ENCODE results near the gene AP4B1. TPM values are rescaled to one million over a fixed set of nuclear protein-coding genes. Genes with fewer than 3 reads are reported as not detected.
A peak's percentile ranks its signal among the peaks of the same experiment; 100 is the strongest.
"Not testable (repeated sequence)": the region's sequence is repeated elsewhere in the genome, so short reads cannot be mapped to it uniquely, and the experiment has no call there.

Gene AP4B1
- total RNA-seq: 17.0 TPM

DNA sequence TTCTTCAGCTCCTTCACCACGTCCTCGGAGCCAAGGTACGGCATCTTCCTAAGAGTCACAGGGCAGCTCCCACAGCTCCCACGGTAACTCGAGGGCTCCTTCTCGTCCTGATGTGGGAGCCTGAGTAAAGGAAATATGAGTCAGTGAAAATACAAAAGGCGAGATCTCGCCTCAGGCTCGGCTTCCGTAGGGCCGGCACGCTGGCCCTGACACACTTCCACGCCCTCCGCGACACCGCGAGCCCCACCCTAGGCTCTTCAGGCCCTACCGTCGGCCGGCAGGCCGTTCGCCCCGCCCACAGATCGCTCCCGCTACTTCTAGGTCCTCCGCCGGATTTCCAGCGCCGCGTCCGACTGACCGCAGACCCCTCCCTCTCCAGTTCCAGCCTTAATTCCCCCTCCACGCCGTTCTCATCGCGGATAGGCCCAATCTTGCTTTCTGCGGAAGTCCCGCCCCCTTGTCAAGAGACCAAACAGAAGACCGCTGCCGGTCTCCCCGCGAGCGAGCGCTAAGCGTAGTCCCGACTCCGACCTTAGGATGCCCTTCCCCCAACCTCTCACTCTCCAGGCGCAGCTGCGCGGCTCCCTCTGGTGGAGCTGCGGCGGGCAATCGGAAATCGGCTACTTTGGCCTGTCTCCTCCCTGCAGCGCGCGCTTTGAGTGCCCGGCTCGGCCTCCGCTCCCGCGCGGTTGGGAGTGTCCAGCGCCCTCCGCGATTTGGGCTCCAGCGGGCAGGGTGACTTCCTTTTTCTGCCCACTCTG is at the start of gene AP4B1, which contains the start of gene DCLRE1B:
AP4B1 (minus strand) TSS at position 126 of the 761 bp plus-strand sequence; CDS start at position 44, 82 bp downstream.
DCLRE1B (plus strand) TSS at position 653 of the 761 bp plus-strand sequence. CDS start 261 bp downstream, outside the sequence.
- ATAC-seq: peak; percentile 97

GRCh38 chr1:113951719-113952118 is 47.1 kb upstream of the AP4B1 start:
- ATAC-seq: no peak

- no peak for ATAC-seq
Observed at GRCh38 chr1:113950908-113951307, 46.3 kb upstream of the AP4B1 start.

DNA sequence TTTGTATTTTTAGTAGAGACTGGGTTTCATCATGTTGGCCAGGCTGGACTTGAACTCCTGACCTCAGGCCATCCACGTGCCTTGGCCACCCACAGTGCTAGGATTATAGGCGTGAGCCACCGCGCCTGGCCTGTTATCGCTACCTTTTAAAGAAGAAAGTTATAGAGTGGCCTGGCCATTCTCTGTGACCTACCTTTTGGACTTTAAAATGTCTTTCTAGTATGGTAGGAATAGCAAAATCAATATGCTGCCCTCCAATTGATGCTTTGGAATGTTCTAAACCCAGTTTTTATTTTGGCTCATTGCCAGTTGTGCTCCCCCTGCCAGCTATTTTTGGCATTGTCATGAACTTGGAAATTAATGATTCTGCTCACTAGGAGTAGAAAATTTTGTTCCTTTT is 44.4 kb upstream of the AP4B1 start:
- ATAC-seq: no peak

DNA sequence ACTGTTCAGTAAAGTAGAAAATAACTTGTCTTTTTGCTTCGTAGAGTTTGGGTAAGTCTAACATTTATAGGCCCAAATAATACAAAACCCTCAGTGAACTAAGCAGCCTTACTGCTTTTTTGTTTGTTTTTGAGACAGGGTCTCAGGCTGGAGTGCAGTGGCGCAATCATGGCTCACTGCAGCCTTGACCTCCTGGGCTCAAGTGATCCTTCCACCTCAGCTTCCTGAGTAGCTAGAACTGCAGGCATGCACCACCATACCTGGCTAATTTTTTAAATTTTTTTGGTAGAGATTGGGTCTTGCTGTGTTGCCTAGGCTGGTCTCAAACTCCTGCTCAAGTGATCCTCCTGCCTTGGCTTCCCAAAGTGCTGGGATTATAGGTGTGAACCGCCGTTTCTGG is 43.6 kb upstream of the AP4B1 start:
- ATAC-seq: not testable (repeated sequence)

- ATAC-seq: no peak
Observed at GRCh38 chr1:113947388-113948107, 42.9 kb upstream of the AP4B1 start.

DNA sequence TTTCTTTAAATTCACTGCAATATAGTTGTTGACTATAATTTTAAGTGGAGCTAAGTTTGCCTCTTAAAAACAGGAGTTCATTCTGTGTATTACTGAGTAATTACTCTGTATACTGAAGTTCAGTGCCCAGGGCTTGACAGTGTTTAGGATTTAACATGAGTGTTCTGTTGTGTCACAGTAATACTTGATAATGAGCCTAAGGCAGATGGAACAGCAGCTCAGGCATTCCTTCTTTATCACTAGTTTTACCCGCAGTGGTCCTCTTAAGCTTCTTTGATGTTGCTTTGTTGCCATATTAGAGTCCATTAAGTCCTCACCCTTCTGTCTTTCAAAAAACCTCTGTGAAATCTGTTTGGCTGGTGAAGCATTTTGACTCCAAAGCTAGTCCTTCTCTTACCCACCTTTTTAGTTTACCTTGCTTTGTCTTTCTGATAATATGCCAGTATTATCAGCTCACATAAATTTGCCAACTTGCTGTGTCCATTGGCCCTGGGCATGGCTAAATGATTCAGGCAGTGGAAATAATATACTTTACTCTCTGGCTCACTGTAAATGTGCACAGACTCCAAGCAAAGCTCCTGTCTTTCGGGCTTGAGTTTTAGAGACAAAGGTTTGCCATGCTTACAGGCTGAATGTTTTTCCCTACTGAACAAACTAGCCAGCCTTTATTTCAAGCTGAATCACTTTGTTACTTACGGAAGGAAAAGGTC is 42.2 kb upstream of the AP4B1 start:
- ATAC-seq: no peak

DNA sequence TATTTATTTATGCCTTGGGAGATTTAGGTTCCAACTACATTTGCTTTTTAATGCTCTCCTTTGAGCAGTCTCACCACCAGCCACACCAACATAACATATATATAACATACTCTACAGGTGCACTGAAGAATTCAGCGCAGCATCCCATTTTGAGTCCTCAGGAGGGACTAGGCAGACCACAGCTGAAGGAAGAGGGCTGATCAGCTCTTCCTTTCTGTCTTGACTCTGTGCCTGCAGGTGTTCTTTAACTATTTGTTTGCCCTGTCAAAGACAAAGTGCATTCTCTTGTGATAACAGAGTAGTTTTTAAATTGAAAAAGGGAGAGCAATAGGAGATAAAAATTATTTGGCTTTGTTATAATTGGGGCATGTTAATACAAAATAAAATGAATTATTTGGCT is 41.5 kb upstream of the AP4B1 start:
- ATAC-seq: no peak

- ATAC-seq: no peak
Observed at GRCh38 chr1:113945329-113945728, 40.7 kb upstream of the AP4B1 start.

- ATAC-seq: no peak
Observed at GRCh38 chr1:113943028-113943811, 38.6 kb upstream of the AP4B1 start.

GRCh38 chr1:113942527-113942926 is 37.9 kb upstream of the AP4B1 start:
- no peak for ATAC-seq

DNA sequence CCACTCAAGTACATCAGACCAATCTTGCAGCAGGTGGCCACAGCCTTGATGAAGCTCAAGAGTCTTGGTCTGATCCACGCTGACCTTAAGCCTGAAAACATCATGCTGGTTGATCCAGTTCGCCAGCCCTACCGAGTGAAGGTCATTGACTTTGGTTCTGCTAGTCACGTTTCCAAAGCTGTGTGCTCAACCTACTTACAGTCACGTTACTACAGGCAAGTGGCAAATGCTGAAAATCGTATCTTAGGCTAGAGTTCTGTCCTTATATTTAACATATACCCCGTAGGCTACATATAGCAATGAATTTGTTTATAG is 36.6 kb upstream of the AP4B1 start:
- no peak for ATAC-seq

DNA sequence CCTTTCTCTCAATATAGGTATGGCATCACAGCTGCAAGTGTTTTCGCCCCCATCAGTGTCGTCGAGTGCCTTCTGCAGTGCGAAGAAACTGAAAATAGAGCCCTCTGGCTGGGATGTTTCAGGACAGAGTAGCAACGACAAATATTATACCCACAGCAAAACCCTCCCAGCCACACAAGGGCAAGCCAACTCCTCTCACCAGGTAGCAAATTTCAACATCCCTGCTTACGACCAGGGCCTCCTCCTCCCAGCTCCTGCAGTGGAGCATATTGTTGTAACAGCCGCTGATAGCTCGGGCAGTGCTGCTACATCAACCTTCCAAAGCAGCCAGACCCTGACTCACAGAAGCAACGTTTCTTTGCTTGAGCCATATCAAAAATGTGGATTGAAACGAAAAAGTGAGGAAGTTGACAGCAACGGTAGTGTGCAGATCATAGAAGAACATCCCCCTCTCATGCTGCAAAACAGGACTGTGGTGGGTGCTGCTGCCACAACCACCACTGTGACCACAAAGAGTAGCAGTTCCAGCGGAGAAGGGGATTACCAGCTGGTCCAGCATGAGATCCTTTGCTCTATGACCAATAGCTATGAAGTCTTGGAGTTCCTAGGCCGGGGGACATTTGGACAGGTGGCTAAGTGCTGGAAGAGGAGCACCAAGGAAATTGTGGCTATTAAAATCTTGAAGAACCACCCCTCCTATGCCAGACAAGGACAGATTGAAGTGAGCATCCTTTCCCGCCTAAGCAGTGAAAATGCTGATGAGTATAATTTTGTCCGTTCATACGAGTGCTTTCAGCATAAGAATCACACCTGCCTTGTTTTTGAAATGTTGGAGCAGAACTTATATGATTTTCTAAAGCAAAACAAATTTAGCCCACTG is 36.0 kb upstream of the AP4B1 start:
- ATAC-seq: no peak

GRCh38 chr1:113938192-113938591 is 33.6 kb upstream of the AP4B1 start:
- ATAC-seq: no peak

- ATAC-seq: no peak
Observed at GRCh38 chr1:113937146-113937545, 32.5 kb upstream of the AP4B1 start.

- ATAC-seq: no peak
Observed at GRCh38 chr1:113935970-113936369, 31.4 kb upstream of the AP4B1 start.

DNA sequence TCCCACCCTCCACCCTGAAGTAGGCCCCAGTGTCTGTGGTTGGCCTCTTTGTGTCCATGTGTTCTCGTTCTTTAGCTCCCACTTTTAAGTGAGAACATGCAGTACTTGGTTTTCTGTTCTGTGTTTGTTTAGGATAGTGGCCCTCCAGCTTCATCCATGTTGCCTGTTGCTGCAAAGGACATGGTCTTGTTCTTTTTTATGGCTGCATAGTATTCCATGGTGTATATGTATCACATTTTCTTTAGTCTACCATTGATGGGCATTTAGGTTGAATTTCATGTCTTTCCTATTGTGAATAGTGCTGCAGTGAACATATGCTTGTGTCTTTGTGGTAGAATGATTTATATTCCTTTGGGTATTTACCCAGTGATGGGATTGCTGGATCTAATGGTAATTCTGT is 30.6 kb upstream of the AP4B1 start:
- ATAC-seq: no peak

DNA sequence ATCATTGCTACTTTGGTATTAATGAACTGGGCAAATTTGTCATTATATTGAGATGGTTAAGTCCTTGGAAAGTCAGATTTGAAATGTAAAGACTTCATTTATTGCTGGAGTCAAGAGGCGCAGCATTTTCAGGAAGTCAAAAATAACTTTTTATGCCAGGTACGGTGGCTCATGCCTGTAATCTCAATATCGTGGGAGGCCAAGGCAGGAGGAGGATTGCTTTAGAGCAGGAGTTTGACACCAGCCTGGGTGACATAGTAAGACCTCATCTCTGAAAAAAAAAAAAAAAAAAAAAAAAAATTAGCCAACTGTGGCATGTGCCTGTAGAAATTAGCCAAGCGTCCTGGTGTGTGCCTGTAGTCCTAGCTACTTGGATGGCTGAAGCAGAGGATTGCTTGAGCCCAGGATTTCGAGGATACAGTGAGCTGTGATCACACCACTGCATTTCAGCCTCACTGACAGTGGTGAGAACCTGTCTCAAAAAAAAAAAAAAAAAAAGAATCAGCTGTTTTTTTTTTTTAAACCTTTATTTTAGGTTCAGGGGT is 30.0 kb upstream of the AP4B1 start:
- ATAC-seq: no peak

DNA sequence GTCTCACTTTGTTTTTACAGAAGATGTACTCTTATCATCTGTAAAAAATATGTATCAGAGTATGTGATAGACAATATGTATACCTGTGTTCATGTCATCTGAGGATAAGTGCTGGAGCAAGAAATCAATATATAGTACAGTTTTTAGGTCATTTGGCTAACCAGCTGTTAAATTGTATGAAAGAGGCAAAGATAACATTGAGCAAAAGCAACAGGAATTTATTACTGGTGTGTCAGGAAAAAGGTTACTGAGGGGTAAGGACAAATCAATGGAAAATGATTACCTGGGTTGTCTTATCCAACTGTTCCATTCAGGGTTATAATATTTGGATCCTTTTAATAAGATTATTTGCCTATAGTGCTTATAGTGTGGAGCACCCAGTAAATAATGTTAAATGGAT is 29.4 kb upstream of the AP4B1 start:
- ATAC-seq: no peak

DNA sequence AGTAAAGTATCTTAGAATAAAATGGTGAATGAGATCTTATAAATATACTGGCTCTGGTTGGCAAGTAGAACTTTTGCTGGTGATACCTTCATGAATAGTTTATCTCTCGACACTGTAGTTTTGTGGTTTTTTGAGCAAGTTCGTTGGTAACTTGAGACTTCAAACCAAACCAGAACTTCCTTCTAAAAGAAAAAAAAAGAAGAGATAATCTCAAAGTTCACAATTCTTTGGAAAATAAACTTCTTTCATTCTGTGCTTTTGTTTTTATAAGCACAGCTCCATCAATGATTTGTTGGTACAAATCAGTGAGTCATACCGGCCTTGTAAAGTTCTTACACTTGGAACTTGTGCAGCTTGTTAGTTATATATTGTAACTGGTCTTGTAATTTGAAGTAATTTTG is 26.9 kb upstream of the AP4B1 start:
- no peak for ATAC-seq

DNA sequence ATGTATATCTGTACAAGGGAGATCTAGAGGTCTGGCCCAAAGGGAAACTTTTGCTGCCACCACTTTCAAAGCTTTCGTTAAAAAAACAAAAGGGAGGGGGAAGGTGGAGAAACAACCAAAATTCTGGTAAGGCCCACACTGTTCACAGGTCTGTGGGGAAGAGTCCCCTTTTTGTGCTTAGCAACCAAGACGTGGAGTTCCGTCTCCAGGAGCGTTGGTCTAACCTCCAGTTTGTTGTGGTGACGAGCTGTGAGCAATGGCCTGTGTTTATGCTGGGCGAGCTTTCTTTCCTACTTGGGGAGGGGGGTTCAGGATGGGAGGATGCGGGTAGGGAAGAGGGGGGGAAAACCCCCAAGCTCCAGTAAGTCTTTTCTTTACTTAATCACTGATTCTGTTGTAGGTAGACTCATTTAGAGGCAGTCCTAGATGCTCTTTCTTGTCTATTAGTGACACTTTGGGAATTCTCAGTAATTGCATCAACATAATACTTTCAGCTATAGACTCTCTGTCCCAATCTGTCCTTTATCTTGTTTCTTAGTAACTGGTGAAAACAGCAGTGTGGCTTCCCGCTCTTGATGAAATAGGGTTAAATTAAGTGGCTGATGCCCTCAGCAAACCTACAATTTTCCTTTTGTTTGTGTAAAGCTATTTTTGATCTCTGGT is 26.0 kb upstream of the AP4B1 start:
- ATAC-seq: no peak

All from esophagus mucosa (tissue), 1 donor.